Neural crest cell (in vitro differentiated cells): ENCODE measurements around the gene CLASP1. TPM values are rescaled to one million over a fixed set of nuclear protein-coding genes. Genes with fewer than 3 reads are reported as not detected.

Source experiments
- DNase-seq: peaks from one replicate; pipeline ENCODE4 v3.0.0; 2021; ENCODE audit warnings: low read depth, mixed read lengths, low spot score
- H3K27ac Mint-ChIP-seq: one replicate; pipeline ENCODE4 v1.8.0; 2021; ENCODE audit warnings: mild to moderate bottlenecking, mixed read lengths; ENCODE audit not compliant: unreplicated experiment
- H3K27me3 Mint-ChIP-seq: 2 replicates; pipeline ENCODE4 v1.8.0; 2021; ENCODE audit warnings: low read depth, mild to moderate bottlenecking, mixed read lengths
- H3K36me3 Mint-ChIP-seq: 2 replicates; pipeline ENCODE4 v1.8.0; 2021; ENCODE audit warnings: low read depth, mild to moderate bottlenecking, mixed read lengths
- H3K4me1 Mint-ChIP-seq: 2 replicates; pipeline ENCODE4 v1.8.0; 2021; ENCODE audit warnings: mixed read lengths
- H3K4me3 Mint-ChIP-seq: one replicate; pipeline ENCODE4 v1.8.0; 2021; ENCODE audit warnings: mild to moderate bottlenecking, mixed read lengths
- H3K9me3 Mint-ChIP-seq: 2 replicates; pipeline ENCODE4 v1.8.0; 2021; ENCODE audit warnings: mixed read lengths
- CTCF ChIP-seq: fragments of 200-600 bp; sonication (generic); conservative IDR thresholded peaks from 2 replicates; pipeline ENCODE4 v1.5.0; 2021; ENCODE audit warnings: antibody characterized with exemption, mild to moderate bottlenecking
- total RNA-seq: library from RNA; stranded (reverse); gene quantifications from 2 replicates; pipeline ENCODE4 v1.2.1, GENCODE V29; 2021

The CLASP1 gene
- total RNA-seq, 1 donor from 2014 or later, result 95.8 TPM

- DNase-seq, result no peak
- no peak overlapping the region for H3K4me3 Mint-ChIP-seq
- H3K27ac Mint-ChIP-seq, result no peak overlapping the region
- H3K27me3 Mint-ChIP-seq, result no peaks in the 10 kb centered on the region
- H3K9me3 Mint-ChIP-seq, result no peaks in the 10 kb centered on the region
- H3K36me3 Mint-ChIP-seq, result peaks cover 12% of the 10 kb centered on the region
- TF ChIP-seq CTCF, result no peak
- peaks cover 4% of the 10 kb centered on the region for H3K4me1 Mint-ChIP-seq
Measured at GRCh38 chr2:121459291-121459690, 190.0 kb downstream of the CLASP1 start.

DNA sequence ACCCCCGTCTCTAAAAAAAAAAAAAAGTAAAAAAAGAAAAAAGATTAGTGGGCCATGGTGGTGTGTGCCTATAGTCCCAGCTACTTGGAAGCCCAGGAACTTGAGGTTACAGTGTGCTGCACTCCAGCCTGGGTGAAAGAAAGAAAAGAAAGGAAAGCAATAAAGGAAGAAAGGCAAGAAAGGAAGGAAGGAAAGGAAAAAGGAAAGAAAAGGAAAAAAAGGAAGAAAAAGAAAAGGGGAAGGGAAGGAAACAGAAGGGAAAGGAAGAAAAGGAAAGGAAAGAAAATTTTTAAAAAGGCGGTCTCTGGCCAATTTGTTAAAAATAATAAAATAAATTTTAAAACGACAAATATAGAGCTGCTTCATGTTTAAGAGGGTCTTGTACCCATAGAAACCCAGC is 192.9 kb downstream of the CLASP1 start:
- no peak overlapping the region for H3K27ac Mint-ChIP-seq
- peaks cover 11% of the 10 kb centered on the region for H3K36me3 Mint-ChIP-seq
- no peak overlapping the region for H3K4me3 Mint-ChIP-seq

DNA sequence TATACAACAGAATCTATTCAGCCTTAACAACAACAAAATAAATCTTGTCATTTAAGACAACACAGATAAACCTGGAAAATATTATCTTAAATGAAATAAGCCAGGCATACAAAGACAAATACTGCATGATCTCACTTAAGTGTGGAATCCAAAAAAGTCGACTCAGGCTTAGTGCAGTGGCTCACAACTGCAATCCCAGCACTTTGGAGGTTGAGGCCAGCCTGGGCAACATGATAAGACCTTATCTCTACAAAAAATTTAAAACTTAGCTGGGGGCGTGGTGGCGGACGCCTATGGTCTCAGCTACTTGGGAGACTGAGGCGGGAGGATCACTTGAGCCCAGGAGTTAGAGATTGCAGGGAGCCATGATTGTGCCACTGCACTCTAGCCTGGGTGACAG is 193.8 kb downstream of the CLASP1 start:
- no peak overlapping the region for H3K27ac Mint-ChIP-seq
- H3K36me3 Mint-ChIP-seq, result peaks cover 11% of the 10 kb centered on the region
- H3K27me3 Mint-ChIP-seq, result no peaks in the 10 kb centered on the region

More for the DNA sequence above, 192.9 kb downstream of the CLASP1 start:
- no peak for TF ChIP-seq CTCF
- peaks cover 4% of the 10 kb centered on the region for H3K4me1 Mint-ChIP-seq
- DNase-seq, result no peak
- no peaks in the 10 kb centered on the region for H3K27me3 Mint-ChIP-seq
- no peaks in the 10 kb centered on the region for H3K9me3 Mint-ChIP-seq

DNA sequence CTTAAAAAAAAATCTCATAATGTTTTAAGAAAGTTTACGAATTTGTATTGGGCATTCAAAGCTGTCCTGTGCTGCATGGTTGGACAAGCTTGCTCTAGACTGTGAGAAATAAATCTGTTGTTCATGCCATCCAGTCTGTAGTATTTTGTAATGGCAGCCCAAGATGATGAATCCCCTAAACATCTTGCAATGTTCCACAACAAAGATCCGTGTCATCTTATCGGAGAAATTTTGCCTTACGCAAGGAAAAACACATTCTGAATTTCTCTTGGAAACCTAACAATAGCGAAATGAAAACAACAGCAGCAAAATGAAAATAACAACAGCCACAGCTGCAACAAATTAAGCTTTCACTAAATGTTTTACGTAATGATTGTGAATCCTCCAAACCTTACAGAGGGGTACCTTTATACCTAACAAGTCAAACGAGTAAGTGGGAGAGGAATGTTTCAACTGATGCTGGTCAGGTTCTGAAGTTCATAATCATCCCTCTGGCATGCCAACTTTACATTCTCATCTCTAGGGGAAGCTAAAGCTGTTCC is 194.6 kb downstream of the CLASP1 start:
- Mint-ChIP-seq H3K27ac (peak overlapping the region; percentile 50), H3K4me1 (no peaks in the 10 kb centered on the region), H3K9me3 (no peaks in the 10 kb centered on the region), H3K4me3 (no peak overlapping the region), H3K36me3 (peaks cover 11% of the 10 kb centered on the region), H3K27me3 (no peaks in the 10 kb centered on the region)
- no peak for TF ChIP-seq CTCF
- DNase-seq, result no peak

More for the DNA sequence above, 193.8 kb downstream of the CLASP1 start:
- DNase-seq, result no peak
- H3K9me3 Mint-ChIP-seq, result no peaks in the 10 kb centered on the region
- peaks cover 2% of the 10 kb centered on the region for H3K4me1 Mint-ChIP-seq
- no peak overlapping the region for H3K4me3 Mint-ChIP-seq
- no peak for TF ChIP-seq CTCF

- Mint-ChIP-seq H3K4me1 (no peaks in the 10 kb centered on the region), H3K36me3 (peaks cover 25% of the 10 kb centered on the region), H3K9me3 (no peaks in the 10 kb centered on the region), H3K27ac (peak overlapping the region; percentile 32), H3K27me3 (no peaks in the 10 kb centered on the region), H3K4me3 (no peak overlapping the region)
- DNase-seq, result no peak
- no peak for TF ChIP-seq CTCF
Measured at GRCh38 chr2:121451398-121451797, 197.9 kb downstream of the CLASP1 start.
